ENCODE data around the gene CNPPD1.

DNA sequence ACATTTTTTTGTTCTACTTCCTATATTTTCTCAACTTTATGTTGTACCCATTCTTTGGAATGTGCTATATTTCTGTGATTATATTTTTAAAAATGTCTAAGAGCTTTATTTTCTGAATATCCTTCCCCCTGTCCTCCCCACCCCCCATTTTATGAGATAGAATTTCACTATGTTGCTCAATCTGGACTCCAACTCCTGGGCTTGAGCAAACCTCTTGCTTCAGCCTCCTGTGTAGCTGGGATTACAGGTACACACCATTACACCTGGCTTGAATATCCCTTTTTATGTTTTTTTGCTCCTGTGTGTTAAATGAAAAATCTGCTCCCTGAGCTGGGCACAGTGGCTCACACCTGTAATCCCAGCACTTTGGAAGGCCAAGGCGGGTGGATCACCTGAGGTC is 20.7 kb upstream of the CNPPD1 start:
- TF ChIP-seq, protein P1, sequence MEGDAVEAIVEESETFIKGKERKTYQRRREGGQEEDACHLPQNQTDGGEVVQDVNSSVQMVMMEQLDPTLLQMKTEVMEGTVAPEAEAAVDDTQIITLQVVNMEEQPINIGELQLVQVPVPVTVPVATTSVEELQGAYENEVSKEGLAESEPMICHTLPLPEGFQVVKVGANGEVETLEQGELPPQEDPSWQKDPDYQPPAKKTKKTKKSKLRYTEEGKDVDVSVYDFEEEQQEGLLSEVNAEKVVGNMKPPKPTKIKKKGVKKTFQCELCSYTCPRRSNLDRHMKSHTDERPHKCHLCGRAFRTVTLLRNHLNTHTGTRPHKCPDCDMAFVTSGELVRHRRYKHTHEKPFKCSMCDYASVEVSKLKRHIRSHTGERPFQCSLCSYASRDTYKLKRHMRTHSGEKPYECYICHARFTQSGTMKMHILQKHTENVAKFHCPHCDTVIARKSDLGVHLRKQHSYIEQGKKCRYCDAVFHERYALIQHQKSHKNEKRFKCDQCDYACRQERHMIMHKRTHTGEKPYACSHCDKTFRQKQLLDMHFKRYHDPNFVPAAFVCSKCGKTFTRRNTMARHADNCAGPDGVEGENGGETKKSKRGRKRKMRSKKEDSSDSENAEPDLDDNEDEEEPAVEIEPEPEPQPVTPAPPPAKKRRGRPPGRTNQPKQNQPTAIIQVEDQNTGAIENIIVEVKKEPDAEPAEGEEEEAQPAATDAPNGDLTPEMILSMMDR (conservative IDR thresholded peaks at IDR 0.05; ENCODE audit: low read depth, low read length), result no peak
- TF ChIP-seq EZH2phosphoT487 (IDR thresholded peaks at IDR 0.05; ENCODE audit: borderline replicate concordance, low read length), result no peak
